Thoracic aorta (tissue), 2 donors: ENCODE results near the gene RBM26. TPM values are rescaled to one million over a fixed set of nuclear protein-coding genes. Genes with fewer than 3 reads are reported as not detected.

ENCODE experiments used
- total RNA-seq, 2 donors: library from RNA; depleted of rRNA; stranded (reverse); fragments of >200 nt; gene quantifications; one replicate each; pipeline versions ENCODE4 v1.1.0 to v1.2.3, GENCODE V29; 2016

RBM26 gene
- total RNA-seq, 2 donors from 2014 or later = 30.9 to 55.4 TPM

Other genes starting within 250 kb of the RBM26 start
- gene NDFIP2, start 74.9 kb upstream of the RBM26 start, total RNA-seq = 10 to 100 TPM in 1 of 2 donors, 1 to 10 TPM in 1; 9.7 to 12.0 TPM